ENCODE data around the gene OR6Y1.

OR6Y1 gene

GRCh38 chr1:158496374-158496773 is 57.8 kb downstream of the OR6Y1 start:
- DNase-seq: no peak

- no peak for DNase-seq
Measured at GRCh38 chr1:158494796-158495195, 59.4 kb downstream of the OR6Y1 start.
